H1 (cell line): Measurements from ENCODE around the gene XPNPEP1. TPM values are rescaled to one million over a fixed set of nuclear protein-coding genes. Genes with fewer than 3 reads are reported as not detected.

Experiments
- CTCF ChIA-PET: fragments of 300-600 bp; sonication (Branson Sonifier 250); formaldehyde crosslinking; loops from one replicate; lab custom pipeline; 2021; ENCODE audit not compliant: partially characterized antibody; lab: Charles Lee
- POLR2A ChIA-PET: fragments of 300-600 bp; sonication (Branson Sonifier 250); formaldehyde crosslinking; loops from one replicate; lab custom pipeline; 2021; ENCODE audit warnings: inconsistent platforms; ENCODE audit not compliant: partially characterized antibody; lab: Charles Lee
- DNase-seq, 2 experiments: peaks; one replicate each; pipeline versions ENCODE4 v3.0.0 to v3.0.0-alpha.2; 2010 to 2022; ENCODE audit warnings: low spot score in 2 of 2, low read depth in 1 of 2, mixed read lengths in 1 of 2
- FAIRE-seq: peaks from 2 replicates; lab custom pipeline; 2011; peaks lifted over from hg19 to GRCh38; lab: Jason Lieb, UNC
- H2AFZ ChIP-seq: 2 replicates; pipeline ENCODE4 v1.8.1; 2012; ENCODE audit warnings: low read length, inconsistent platforms
- H2AK5ac ChIP-seq: 2 replicates; pipeline ENCODE4 v1.6.1; 2013; ENCODE audit warnings: low read depth, low read length
- H2BK120ac ChIP-seq: replicated peaks from 2 replicates; pipeline ENCODE3; 2013; ENCODE audit warnings: low read depth, low read length, inconsistent platforms
- H2BK12ac ChIP-seq: 2 replicates; pipeline ENCODE4 v1.6.1; 2013; ENCODE audit warnings: low read depth, low read length
- H2BK15ac ChIP-seq: 2 replicates; pipeline ENCODE4 v1.6.1; 2013; ENCODE audit warnings: low read length
- H2BK20ac ChIP-seq: 2 replicates; pipeline ENCODE4 v1.6.1; 2013; ENCODE audit warnings: low read length
- H2BK5ac ChIP-seq: 2 replicates; pipeline ENCODE4 v1.6.1; 2013; ENCODE audit warnings: low read depth, low read length
- H3K14ac ChIP-seq: 2 replicates; pipeline ENCODE4 v1.6.1; 2013; ENCODE audit warnings: inconsistent platforms; ENCODE audit not compliant: insufficient read length
- H3K18ac ChIP-seq: 2 replicates; pipeline ENCODE4 v1.6.1; 2013; ENCODE audit warnings: low read length; ENCODE audit errors: extremely low read depth
- H3K23ac ChIP-seq: 2 replicates; pipeline ENCODE4 v1.6.1; 2013; ENCODE audit warnings: inconsistent platforms; ENCODE audit not compliant: insufficient read length
- H3K23me2 ChIP-seq: 2 replicates; pipeline ENCODE4 v1.6.1; 2013; ENCODE audit warnings: low read depth, low read length
- H3K27ac ChIP-seq: 2 replicates; pipeline ENCODE4 v1.6.1; 2011; ENCODE audit warnings: low read depth, low read length, inconsistent platforms
- H3K27me3 ChIP-seq, 4 experiments: replicated peaks in 1 of 4; 1 replicate in 1 of 4; 2 replicates in 3 of 4; pipeline versions ENCODE4 v1.6.1 to v1.8.1; 2011 to 2013; ENCODE audit warnings: low read length in 3 of 4, mild to moderate bottlenecking in 3 of 4, inconsistent platforms in 2 of 4, mixed read lengths in 2 of 4, moderate library complexity in 1 of 4; ENCODE audit not compliant: control insufficient read depth in 3 of 4, insufficient read depth in 3 of 4; ENCODE audit errors: extremely low read depth in 1 of 4
- H3K36me3 ChIP-seq, 4 experiments: 2 replicates each; pipeline versions ENCODE4 v1.6.1 to v1.8.1; 2011 to 2013; ENCODE audit warnings: mild to moderate bottlenecking in 4 of 4, low read length in 3 of 4, moderate library complexity in 2 of 4, control low read depth in 1 of 4, inconsistent platforms in 1 of 4; ENCODE audit not compliant: insufficient read depth in 4 of 4, control insufficient read depth in 2 of 4
- H3K4ac ChIP-seq: replicated peaks from 2 replicates; pipeline ENCODE3; 2013; ENCODE audit warnings: low read length, low read depth, mixed read lengths, inconsistent platforms; ENCODE audit not compliant: insufficient read length
- H3K4me1 ChIP-seq, 4 experiments: replicated peaks in 1 of 4; 1 replicate in 1 of 4; 2 replicates in 3 of 4; pipeline versions ENCODE4 v1.6.1 to v1.8.1; 2011 to 2013; ENCODE audit warnings: low read length in 3 of 4, inconsistent platforms in 2 of 4, mixed read lengths in 1 of 4; ENCODE audit not compliant: insufficient read depth in 4 of 4, control insufficient read depth in 3 of 4
- H3K4me2 ChIP-seq, 2 experiments: 2 replicates each; pipeline versions ENCODE4 v1.6.1 to v1.8.1; 2011 to 2013; ENCODE audit warnings: low read depth in 2 of 2, low read length in 2 of 2, control low read depth in 1 of 2, inconsistent platforms in 1 of 2, mild to moderate bottlenecking in 1 of 2; ENCODE audit not compliant: insufficient read depth in 1 of 2
- H3K4me3 ChIP-seq, 4 experiments: fragments of 200-600, 300-600 bp in 1 of 4; sonication (generic), shearing (Covaris generic), sonication (Bioruptor Twin) in 1 of 4; 2 replicates each; pipeline versions ENCODE4 v1.5.1 to v1.8.1; 2011 to 2016; ENCODE audit warnings: low read length in 4 of 4, low read depth in 3 of 4, control low read depth in 2 of 4, inconsistent platforms in 2 of 4, mild to moderate bottlenecking in 2 of 4, mixed read lengths in 1 of 4, moderate library complexity in 1 of 4; ENCODE audit not compliant: insufficient read depth in 2 of 4; ENCODE audit errors: extremely low read depth in 1 of 4
- H3K56ac ChIP-seq: replicated peaks from 2 replicates; pipeline ENCODE3; 2013; ENCODE audit warnings: low read depth, mild to moderate bottlenecking, mixed read lengths, low read length, inconsistent platforms; ENCODE audit not compliant: insufficient read length
- H3K79me1 ChIP-seq: 2 replicates; pipeline ENCODE4 v1.6.1; 2013; ENCODE audit warnings: low read depth, low read length, control low read depth
- H3K79me2 ChIP-seq, 2 experiments: 2 replicates each; pipeline versions ENCODE4 v1.6.1 to v1.8.1; 2012 to 2013; ENCODE audit warnings: low read length in 2 of 2, mild to moderate bottlenecking in 2 of 2, inconsistent platforms in 1 of 2; ENCODE audit not compliant: insufficient read depth in 2 of 2, control insufficient read depth in 1 of 2
- H3K9ac ChIP-seq, 4 experiments: replicated peaks in 1 of 4; 1 replicate in 1 of 4; 2 replicates in 3 of 4; pipeline versions ENCODE4 v1.6.1 to v1.8.1; 2011 to 2013; ENCODE audit warnings: low read depth in 3 of 4, low read length in 3 of 4, control low read depth in 2 of 4, mild to moderate bottlenecking in 2 of 4, moderate library complexity in 2 of 4, inconsistent platforms in 1 of 4; ENCODE audit errors: extremely low read depth in 1 of 4
- H3K9me3 ChIP-seq, 2 experiments: 2 replicates each; pipeline versions ENCODE4 v1.6.1 to v1.8.1; 2012 to 2013; ENCODE audit warnings: mild to moderate bottlenecking in 2 of 2, moderate library complexity in 2 of 2, control low read depth in 1 of 2, inconsistent platforms in 1 of 2, low read depth in 1 of 2, low read length in 1 of 2, mixed read lengths in 1 of 2; ENCODE audit not compliant: insufficient read depth in 2 of 2
- H4K20me1 ChIP-seq, 2 experiments: replicated peaks in 1 of 2; 2 replicates each; pipeline versions ENCODE3 to v1.8.1; 2011 to 2013; ENCODE audit warnings: inconsistent platforms in 2 of 2, low read length in 2 of 2, mild to moderate bottlenecking in 1 of 2; ENCODE audit not compliant: insufficient read depth in 2 of 2, control insufficient read depth in 1 of 2
- H4K5ac ChIP-seq: 2 replicates; pipeline ENCODE4 v1.6.1; 2013; ENCODE audit warnings: low read length, low read depth, mixed read lengths, inconsistent platforms; ENCODE audit not compliant: insufficient read length
- H4K8ac ChIP-seq: 2 replicates; pipeline ENCODE4 v1.8.0; 2013; ENCODE audit warnings: mild to moderate bottlenecking, moderate library complexity, low read length, inconsistent platforms; ENCODE audit not compliant: insufficient read depth; ENCODE audit errors: extremely low read depth
- H4K91ac ChIP-seq: replicated peaks from 2 replicates; pipeline ENCODE3; 2013; ENCODE audit warnings: low read length, mixed read lengths, inconsistent platforms; ENCODE audit not compliant: insufficient read length
- BCL11A ChIP-seq, 2 experiments: IDR thresholded peaks; one replicate each; pipeline ENCODE4 v1.6.1; 2011; ENCODE audit warnings: low read depth in 2 of 2, low read length in 2 of 2, mild to moderate bottlenecking in 2 of 2
- CHD1 ChIP-seq: IDR thresholded peaks from 2 replicates; pipeline ENCODE4 v1.6.1; 2012; ENCODE audit warnings: low read depth, low read length, improper control_type of control experiment
- CTBP2 ChIP-seq: IDR thresholded peaks from 2 replicates; pipeline ENCODE4 v1.7.0; 2011; ENCODE audit warnings: borderline replicate concordance, mild to moderate bottlenecking, moderate library complexity, mixed read lengths, low read length; ENCODE audit not compliant: insufficient read depth, insufficient read length
- HDAC2 ChIP-seq, 2 experiments: fragments of 300-600 bp in 1 of 2; sonication (generic) in 1 of 2; IDR thresholded peaks; 2 replicates each; pipeline ENCODE4 v1.6.1; 2011 to 2012; ENCODE audit warnings: low read depth in 2 of 2, low read length in 2 of 2, mild to moderate bottlenecking in 2 of 2, moderate library complexity in 2 of 2, borderline replicate concordance in 1 of 2, inconsistent platforms in 1 of 2
- HDAC6 ChIP-seq: IDR thresholded peaks from one replicate; pipeline ENCODE4 v1.7.1; 2012; ENCODE audit warnings: low read depth, mild to moderate bottlenecking, inconsistent platforms, low read length, moderate library complexity
- NRF1 ChIP-seq: IDR thresholded peaks from 2 replicates; pipeline ENCODE4 v1.6.1; 2011; ENCODE audit warnings: mild to moderate bottlenecking, low read depth, low read length, improper control_type of control experiment
- POU5F1 ChIP-seq: IDR thresholded peaks from 2 replicates; pipeline ENCODE4 v1.6.1; 2011; ENCODE audit warnings: low read depth, mild to moderate bottlenecking, low read length, moderate library complexity
- RBBP5 ChIP-seq: IDR thresholded peaks from 2 replicates; pipeline ENCODE4 v1.7.1; 2012; ENCODE audit warnings: low read depth, mild to moderate bottlenecking, inconsistent platforms, low read length, moderate library complexity, borderline replicate concordance
- RFX5 ChIP-seq: IDR thresholded peaks from 2 replicates; pipeline ENCODE4 v1.6.1; 2011; ENCODE audit warnings: low read depth, low read length, improper control_type of control experiment, borderline replicate concordance
- RXRA ChIP-seq: IDR thresholded peaks from 2 replicates; pipeline ENCODE4 v1.6.1; 2011; ENCODE audit warnings: low read depth, mild to moderate bottlenecking, low read length, moderate library complexity; ENCODE audit not compliant: insufficient read depth
- ZNF274 ChIP-seq: IDR thresholded peaks from 2 replicates; pipeline ENCODE4 v1.7.0; 2012; ENCODE audit warnings: low read length, borderline replicate concordance; ENCODE audit errors: extremely low read depth
- WGBS, 2 experiments: shearing (Covaris generic) in 1 of 2; methylation state at CpG; one replicate each; pipeline versions ENCODE4 v1.1.6 to v1.1.7; 2013 to 2015; ENCODE audit warnings: low lambda C conversion rate in 2 of 2, mixed read lengths in 2 of 2, inconsistent platforms in 1 of 2, low coverage in 1 of 2, missing lambda C conversion rate in 1 of 2; ENCODE audit not compliant: insufficient replicate concordance in 2 of 2, insufficient coverage in 1 of 2, insufficient read length in 1 of 2; ENCODE audit errors: extremely low coverage in 1 of 2, missing lambda C conversion rate in 1 of 2; 5-methylcytosine and 5-hydroxymethylcytosine counted together
- polyA plus RNA-seq, 7 experiments: library from polyadenylated mRNA; depleted of rRNA in 3 of 7; stranded (reverse) in 5 of 7; unstranded in 2 of 7; fragments of >200 nt in 5 of 7; fragments of 200-250 nt in 2 of 7; gene quantifications; 1 replicate in 5 of 7; 2 replicates in 1 of 7; 4 replicates in 1 of 7; pipeline versions ENCODE4 v1.2.1 to v1.2.3, GENCODE V29; 2011 to 2013; ENCODE audit warnings: missing spikeins in 2 of 7, mixed read lengths in 2 of 7
- total RNA-seq: library from RNA; stranded (reverse); fragmentation: NEBNext Ultra II Directional; extraction: Animal tissue kit (Norgen Biotek cat#: 25700); gene quantifications from 2 replicates; pipeline ENCODE4 v1.2.1, GENCODE V29; 2021

XPNPEP1 gene
- total and polyA plus RNA-seq, 2 of the 8 experiments (the other 6 are each of a cell fraction or from before 2014, with no cell fraction given) = 61.1 to 201 TPM

DNA sequence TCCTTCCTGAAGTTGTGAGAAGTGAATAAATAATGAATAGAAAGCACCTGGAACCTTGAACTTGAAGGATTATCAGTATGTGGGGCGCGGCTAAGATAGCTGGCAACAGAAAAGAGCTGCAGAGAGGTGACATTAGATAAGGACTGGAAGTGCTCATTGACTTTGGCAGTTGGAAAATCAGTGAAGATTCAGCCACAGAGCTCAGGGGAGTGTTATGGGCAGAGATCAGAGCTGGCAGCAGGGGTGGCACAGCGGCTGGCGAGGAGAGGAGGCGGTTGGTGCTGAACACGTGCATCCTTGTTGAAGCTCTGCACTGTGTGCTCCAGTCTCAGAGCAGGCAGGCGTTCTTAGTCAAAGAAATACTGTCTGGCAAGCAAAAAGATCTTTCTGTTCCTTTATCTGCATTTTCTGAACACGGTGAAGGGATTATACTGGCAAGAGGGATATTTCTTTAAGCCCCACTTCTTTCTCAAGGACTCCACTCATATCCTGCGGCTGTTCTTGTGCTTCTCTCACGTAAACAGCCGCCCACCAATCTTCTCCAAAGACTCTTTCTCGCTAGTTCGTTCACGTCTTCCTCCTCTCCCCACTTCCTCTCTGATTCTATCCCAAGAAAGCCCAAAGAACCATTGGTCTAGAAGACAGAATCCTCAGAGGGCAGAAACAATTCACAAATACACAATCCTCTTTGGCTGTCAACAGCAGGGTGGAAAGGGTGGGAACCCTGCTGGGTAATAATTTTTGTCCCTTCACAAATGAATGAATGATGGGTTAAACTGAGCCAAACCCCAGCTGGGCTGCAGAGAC, 45.8 kb upstream of the XPNPEP1 start:
- H3K27me3 ChIP-seq = no peaks in the 10 kb centered on the region
- H3K23me2 ChIP-seq = no peaks in the 10 kb centered on the region
- DNase-seq (no peak), FAIRE-seq (no peak)
- H3K4me3 ChIP-seq = 0 out of 8 replicates have a peak overlapping the region, but pooled peaks of 1 of the 4 experiments have one; percentile 3
- no peak overlapping the region for H2BK15ac ChIP-seq
- H3K27ac ChIP-seq = no peak overlapping the region
- peaks cover 0 to 15% (median 3%) of the 10 kb centered on the region in 4 experiments; a peak in 4 of 7 replicates for H3K4me1 ChIP-seq
- 0 out of 2 replicates have a peak overlapping the region, but pooled peaks have one; percentile 13 for H2BK20ac ChIP-seq
- H3K14ac ChIP-seq = no peak overlapping the region
- no peak overlapping the region for H3K4ac ChIP-seq
- no peak overlapping the region for H3K18ac ChIP-seq
- H3K4me2 ChIP-seq = no peak overlapping the region
- H2BK12ac ChIP-seq = 0 out of 2 replicates have a peak overlapping the region, but pooled peaks have one; percentile 18
- no peak overlapping the region for H2BK120ac ChIP-seq
- ChIA-PET POLR2A (interaction anchor here (1.3 kb wide), 1 partner anchor 9 kb away, joined by 3 read pairs; no protein-coding TSS in a partner anchor), CTCF (interaction anchor here (0.7 to 3.5 kb wide), 10 partner anchors 7 to 1309 kb away, joined by 3 to 28 read pairs (median 3); no protein-coding TSS in a partner anchor)
- H3K56ac ChIP-seq = no peak overlapping the region
- H3K23ac ChIP-seq = no peak overlapping the region
- H3K9ac ChIP-seq = no peak overlapping the region
- H3K79me2 ChIP-seq = no peaks in the 10 kb centered on the region
- H2AFZ ChIP-seq = peak overlapping the region; percentile 25; the same call in 1 of the 2 replicates
- no peaks in the 10 kb centered on the region for H3K79me1 ChIP-seq
- H2AK5ac ChIP-seq = no peak overlapping the region
- H4K91ac ChIP-seq = no peak overlapping the region
- H4K20me1 ChIP-seq = no peaks in the 10 kb centered on the region
- WGBS, 2 experiments = 90% methylated on average over 14 of the region's 14 CpGs; no CpG with 5 or more reads in 1 of the 2 experiments
- no peaks in the 10 kb centered on the region for H3K36me3 ChIP-seq
- H4K5ac ChIP-seq = no peak overlapping the region
- H2BK5ac ChIP-seq = no peak overlapping the region
- no peak overlapping the region for H4K8ac ChIP-seq
- H3K9me3 ChIP-seq = no peaks in the 10 kb centered on the region
- TF ChIP-seq HDAC2 (IDR thresholded peaks at IDR 0.05; ENCODE audit: borderline replicate concordance in 1 of 2, low read depth in 2 of 2, low read length in 2 of 2) = no peak
- TF ChIP-seq HDAC6 = no peak
- no peak for TF ChIP-seq BCL11A (IDR thresholded peaks at IDR 0.05; ENCODE audit: low read depth in 2 of 2, low read length in 2 of 2)
- TF ChIP-seq ZNF274 = no peak
- no peak for TF ChIP-seq NRF1
- no peak for TF ChIP-seq CHD1
- no peak for TF ChIP-seq CTBP2
- TF ChIP-seq RFX5 = no peak
- TF ChIP-seq RXRA = no peak
- no peak for TF ChIP-seq POU5F1
- TF ChIP-seq RBBP5 = no peak
